PC-9 (cell line): ENCODE data around the gene SLC22A23.

ENCODE experiments used
- CTCF ChIP-seq: fragments of 200-600 bp; sonication (generic); conservative IDR thresholded peaks from 2 replicates; pipeline ENCODE4 v1.6.1; 2017; ENCODE audit warnings: mixed run types, antibody characterized with exemption, mild to moderate bottlenecking, moderate library complexity
- EZH2 ChIP-seq: fragments of 200-600 bp; sonication (generic); IDR thresholded peaks from 2 replicates; pipeline ENCODE4 v1.8.0; 2017; ENCODE audit warnings: antibody characterized with exemption, low read depth

- TF ChIP-seq CTCF: no peak
- TF ChIP-seq EZH2: no peak
Measured at GRCh38 chr6:3438190-3439167, 18.4 kb downstream of the SLC22A23 start.
